NCI-H2196 treated with DMSO at 0.1 percent for 48 hours (cell line): ENCODE measurements around the gene RGL2.
A peak's percentile ranks its signal among the peaks of the same experiment; 100 is the strongest.
"Not testable (repeated sequence)": the region's sequence is repeated elsewhere in the genome, so short reads cannot be mapped to it uniquely, and the experiment has no call there.

Experiments
- DNase-seq: peaks from one replicate; lab custom pipeline; 2025; ENCODE audit not compliant: unreplicated experiment; lab: John Stamatoyannopoulos, UW

The RGL2 gene

GRCh38 chr6:33298773-33299236 lies at the start of gene RGL2:
Gene RGL2 (minus strand): TSS chr6:33298942. CDS start chr6:33298610, 332 bp downstream.
- DNase-seq = peak; percentile 46

- no peak for DNase-seq
These were observed 49.1 kb upstream of the RGL2 start for GRCh38 chr6:33347816-33348215.

- DNase-seq = not testable (repeated sequence)
These were observed 48.2 kb upstream of the RGL2 start for GRCh38 chr6:33346972-33347371.

- peak; percentile 46 for DNase-seq
These were observed 46.3 kb upstream of the RGL2 start for GRCh38 chr6:33344701-33345697.

GRCh38 chr6:33343953-33344611 lies 45.3 kb upstream of the RGL2 start:
- no peak for DNase-seq

- DNase-seq = not testable (repeated sequence)
These were observed 44.8 kb upstream of the RGL2 start for GRCh38 chr6:33343606-33343952.

- no peak for DNase-seq
These were observed 40.5 kb upstream of the RGL2 start for GRCh38 chr6:33339193-33339592.

GRCh38 chr6:33336495-33336894 lies 37.8 kb upstream of the RGL2 start:
- DNase-seq = no peak

GRCh38 chr6:33335916-33336315 lies 37.2 kb upstream of the RGL2 start:
- DNase-seq = no peak

- no peak for DNase-seq
These were observed 34.9 kb upstream of the RGL2 start for GRCh38 chr6:33333666-33334065.

- no peak for DNase-seq
These were observed 32.0 kb upstream of the RGL2 start for GRCh38 chr6:33330736-33331135.

- DNase-seq = no peak
These were observed 30.3 kb upstream of the RGL2 start for GRCh38 chr6:33329058-33329457.

GRCh38 chr6:33324125-33324524 lies 25.4 kb upstream of the RGL2 start:
- DNase-seq = no peak

GRCh38 chr6:33323623-33323948 lies 24.8 kb upstream of the RGL2 start:
- no peak for DNase-seq

GRCh38 chr6:33321227-33321626 lies 22.5 kb upstream of the RGL2 start:
- DNase-seq = no peak

- DNase-seq = peak; percentile 59
These were observed 21.8 kb upstream of the RGL2 start for GRCh38 chr6:33320315-33321181.

- DNase-seq = no peak
These were observed 21.2 kb upstream of the RGL2 start for GRCh38 chr6:33319939-33320314.

- DNase-seq = no peak
These were observed 19.8 kb upstream of the RGL2 start for GRCh38 chr6:33318426-33319073.

- DNase-seq = peak; percentile 97
These were observed 19.1 kb upstream of the RGL2 start, which contains the start of gene ZBTB22 for GRCh38 chr6:33317669-33318425. Gene ZBTB22 (minus strand): TSS chr6:33317744. CDS start chr6:33316916, 828 bp downstream.

GRCh38 chr6:33317419-33317668 lies 18.6 kb upstream of the RGL2 start:
- no peak for DNase-seq
